Activated CD4-positive, alpha-beta T cell treated with anti-CD3 and anti-CD28 coated beads, Interleukin-2, amount 10 ng/mL, durations not matched to agents 24 days and 14 days (primary cell): Measurements from ENCODE around the gene LY86. TPM values are rescaled to one million over a fixed set of nuclear protein-coding genes. Genes with fewer than 3 reads are reported as not detected.

Experiments
- DNase-seq: peaks from one replicate; pipeline ENCODE4 v3.0.0; 2022
- H3K27ac Mint-ChIP-seq: one replicate; pipeline ENCODE4 v1.8.0; 2022; ENCODE audit warnings: mild to moderate bottlenecking, mixed read lengths
- H3K27me3 Mint-ChIP-seq: one replicate; pipeline ENCODE4 v1.8.0; 2022; ENCODE audit warnings: mixed read lengths
- H3K36me3 Mint-ChIP-seq: one replicate; pipeline ENCODE4 v1.8.0; 2022; ENCODE audit warnings: low read depth, mild to moderate bottlenecking, mixed read lengths
- H3K4me1 Mint-ChIP-seq: one replicate; pipeline ENCODE4 v1.8.0; 2021; ENCODE audit warnings: mixed read lengths
- H3K4me3 Mint-ChIP-seq: one replicate; pipeline ENCODE4 v1.8.0; 2022; ENCODE audit warnings: mild to moderate bottlenecking, moderate library complexity, mixed read lengths
- H3K9me3 Mint-ChIP-seq: one replicate; pipeline ENCODE4 v1.8.0; 2021; ENCODE audit warnings: mixed read lengths
- intact Hi-C: fragments of 100-400 bp; cut with micrococcal nuclease; formaldehyde crosslinking; loops from one replicate; pipeline ENCODE4 v1.15.1; 2023
- total RNA-seq: library from RNA; stranded (reverse); gene quantifications from 2 replicates; pipeline ENCODE4 v1.2.3, GENCODE V29; 2022

Gene LY86
- total RNA-seq, 1 donor from 2014 or later, result 1.2 TPM

DNA sequence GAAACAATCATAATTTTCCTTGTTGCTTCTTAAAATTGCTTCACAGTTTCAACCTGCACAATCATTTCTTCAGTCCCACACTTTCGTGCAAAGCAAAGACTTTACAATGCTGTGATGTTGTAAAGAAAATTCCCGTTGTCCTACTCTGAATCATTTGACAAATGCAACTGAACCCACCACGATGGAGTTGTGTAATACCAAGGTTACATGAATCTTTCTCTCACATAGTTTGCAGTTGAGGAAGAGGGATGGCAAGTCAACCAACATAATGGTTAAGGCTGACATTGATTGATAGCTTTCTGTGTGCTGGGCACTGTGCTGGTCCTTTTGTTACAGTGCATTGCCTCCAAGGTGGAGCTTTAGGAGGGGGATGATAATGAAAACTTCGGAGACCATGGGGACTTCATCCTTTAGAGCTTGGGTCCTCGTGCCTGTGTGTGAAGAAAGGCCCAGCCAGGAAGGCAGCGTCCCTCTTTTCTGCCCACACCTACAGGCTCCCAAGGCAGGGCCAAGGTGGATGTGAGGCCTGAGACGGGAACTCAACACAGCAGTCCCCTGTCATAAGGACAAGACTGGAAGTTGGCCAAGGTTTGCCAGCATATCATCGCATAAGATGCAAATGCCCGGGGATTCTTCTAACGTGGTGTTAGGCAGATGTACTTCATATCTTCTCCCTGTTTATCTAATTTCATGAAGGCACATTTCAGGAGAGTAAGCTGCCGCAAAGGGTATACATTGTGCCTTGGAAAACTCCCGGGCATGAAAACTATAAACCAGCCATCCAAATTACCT lies 96.9 kb downstream of the LY86 start:
- Mint-ChIP-seq H3K36me3 (no peaks in the 10 kb centered on the region), H3K9me3 (no peaks in the 10 kb centered on the region), H3K27ac (peak overlapping the region; percentile 59), H3K4me3 (no peak overlapping the region), H3K4me1 (peaks cover 50% of the 10 kb centered on the region), H3K27me3 (peaks cover 2% of the 10 kb centered on the region)
- DNase-seq, result no peak
- intact Hi-C loops, result loop anchor here (2.0 kb wide), 1 partner anchor 29 kb away; no protein-coding TSS in a partner anchor

DNA sequence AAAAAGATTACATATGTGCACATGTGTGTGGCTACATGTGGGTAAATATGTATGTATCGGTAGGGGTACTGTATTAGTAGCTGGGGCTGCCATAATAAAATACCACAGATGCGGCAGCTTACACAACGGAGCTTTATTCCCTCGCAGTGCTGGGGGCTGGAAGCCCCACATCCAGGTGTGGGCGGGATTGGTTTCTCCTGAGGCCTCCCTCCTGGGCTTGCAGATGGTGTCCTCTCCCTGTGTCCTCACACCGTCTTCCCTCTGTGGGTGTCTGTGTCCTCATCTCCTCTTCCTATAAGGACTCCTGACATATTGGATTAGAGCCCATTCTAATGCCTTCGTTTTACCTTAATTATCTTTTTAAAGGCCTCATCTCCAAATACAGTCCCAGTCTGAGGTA lies 97.7 kb downstream of the LY86 start:
- intact Hi-C loops, result no loop called here
- peaks cover 50% of the 10 kb centered on the region for H3K4me1 Mint-ChIP-seq
- no peak overlapping the region for H3K27ac Mint-ChIP-seq
- H3K4me3 Mint-ChIP-seq, result no peak overlapping the region
- peaks cover 3% of the 10 kb centered on the region for H3K9me3 Mint-ChIP-seq
- peaks cover 2% of the 10 kb centered on the region for H3K27me3 Mint-ChIP-seq
- H3K36me3 Mint-ChIP-seq, result no peaks in the 10 kb centered on the region
- no peak for DNase-seq

DNA sequence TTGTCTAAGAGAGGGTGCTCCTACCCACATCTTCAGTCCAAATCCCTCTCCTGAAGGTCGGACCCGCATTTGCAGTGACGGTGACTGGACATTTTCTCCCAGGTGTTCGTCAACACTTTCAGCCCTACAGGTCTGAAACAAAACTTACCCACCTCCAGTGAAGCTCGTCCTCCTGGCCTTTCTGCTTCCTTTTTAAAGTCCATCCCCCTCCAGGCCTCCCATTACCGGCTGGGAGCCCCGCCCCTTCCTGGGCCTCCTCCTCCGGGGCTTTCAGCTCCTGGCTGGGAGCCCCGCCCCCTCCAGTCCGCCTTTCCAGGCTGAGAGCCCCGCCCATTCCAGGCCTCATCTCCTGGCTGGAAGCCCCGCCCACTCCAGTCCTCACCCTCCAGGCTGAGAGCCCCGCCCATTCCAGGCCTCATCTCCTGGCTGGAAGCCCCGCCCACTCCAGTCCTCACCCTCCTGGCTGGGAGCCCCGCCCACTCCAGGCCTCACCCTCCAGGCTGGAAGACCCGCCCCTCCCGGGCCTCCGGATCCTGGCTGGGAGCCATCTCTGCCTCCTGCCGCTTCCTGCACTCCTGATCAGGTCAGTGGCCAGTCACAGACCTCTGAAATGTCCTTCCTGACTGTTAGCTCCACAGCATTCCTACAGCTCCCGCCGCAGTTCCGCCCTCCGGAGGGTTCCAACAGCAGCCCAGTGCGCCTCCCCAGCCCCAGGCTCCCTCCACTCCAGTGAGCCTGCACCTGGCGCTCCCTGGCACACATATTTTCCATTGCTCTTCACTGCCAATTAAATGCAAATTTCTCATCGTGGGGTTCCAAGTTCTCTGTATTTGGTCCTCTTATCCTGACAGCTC lies 98.5 kb downstream of the LY86 start:
- peak; percentile 74 for DNase-seq
- Mint-ChIP-seq H3K9me3 (peaks cover 5% of the 10 kb centered on the region), H3K4me1 (peaks cover 47% of the 10 kb centered on the region), H3K27ac (peak overlapping the region; percentile 34), H3K4me3 (peak overlapping the region; percentile 51), H3K36me3 (no peaks in the 10 kb centered on the region), H3K27me3 (peaks cover 2% of the 10 kb centered on the region)
- intact Hi-C loops, result no loop called here

DNA sequence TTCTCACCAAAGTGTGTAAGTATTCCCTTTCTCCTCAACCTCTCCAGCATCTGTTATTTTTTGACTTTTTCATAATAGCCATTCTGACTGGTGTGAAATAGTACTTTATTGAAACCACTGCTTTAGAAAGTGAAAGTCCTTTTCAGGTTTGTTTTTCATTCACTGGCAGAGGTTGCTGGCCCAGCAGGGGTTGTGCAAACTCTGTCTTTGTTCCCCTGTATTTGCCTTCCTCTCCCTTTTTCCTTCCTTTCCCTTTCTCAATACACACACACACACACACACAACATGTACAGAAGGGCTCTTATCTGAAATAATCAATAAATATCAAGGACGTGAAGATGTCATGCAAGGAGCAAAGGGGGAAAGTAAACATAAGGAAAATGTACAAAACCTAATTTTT lies 99.8 kb downstream of the LY86 start:
- Mint-ChIP-seq H3K27me3 (peaks cover 2% of the 10 kb centered on the region), H3K4me1 (peaks cover 36% of the 10 kb centered on the region)

DNA sequence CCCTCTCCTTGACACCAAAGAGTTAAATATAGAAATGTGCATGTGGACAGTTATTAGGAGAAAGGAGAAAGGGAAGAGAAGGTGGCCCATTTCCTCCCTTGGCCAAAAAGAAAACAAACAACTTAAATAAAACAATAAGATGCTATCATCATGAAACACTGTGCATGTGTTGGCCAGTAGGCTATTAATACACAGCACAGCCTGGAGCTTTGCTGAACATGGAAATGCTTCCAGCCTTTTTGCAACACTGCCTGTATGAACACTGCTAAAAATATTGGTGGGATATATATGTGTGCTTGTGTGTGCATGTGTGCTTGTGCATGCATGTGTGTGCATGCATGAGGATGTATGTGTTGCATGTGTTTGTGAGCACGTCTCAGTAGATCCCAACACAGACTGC lies 100.4 kb downstream of the LY86 start:
- Mint-ChIP-seq H3K27ac (no peak overlapping the region), H3K9me3 (peaks cover 5% of the 10 kb centered on the region), H3K36me3 (no peaks in the 10 kb centered on the region), H3K4me1 (peaks cover 30% of the 10 kb centered on the region), H3K4me3 (no peak overlapping the region), H3K27me3 (peaks cover 2% of the 10 kb centered on the region)
- no peak for DNase-seq
- intact Hi-C loops, result no loop called here

More for the DNA sequence above, 99.8 kb downstream of the LY86 start:
- Mint-ChIP-seq H3K9me3 (peaks cover 5% of the 10 kb centered on the region), H3K4me3 (peak overlapping the region; percentile 34), H3K27ac (peak overlapping the region; percentile 60), H3K36me3 (no peaks in the 10 kb centered on the region)
- intact Hi-C loops, result no loop called here
- DNase-seq, result no peak

DNA sequence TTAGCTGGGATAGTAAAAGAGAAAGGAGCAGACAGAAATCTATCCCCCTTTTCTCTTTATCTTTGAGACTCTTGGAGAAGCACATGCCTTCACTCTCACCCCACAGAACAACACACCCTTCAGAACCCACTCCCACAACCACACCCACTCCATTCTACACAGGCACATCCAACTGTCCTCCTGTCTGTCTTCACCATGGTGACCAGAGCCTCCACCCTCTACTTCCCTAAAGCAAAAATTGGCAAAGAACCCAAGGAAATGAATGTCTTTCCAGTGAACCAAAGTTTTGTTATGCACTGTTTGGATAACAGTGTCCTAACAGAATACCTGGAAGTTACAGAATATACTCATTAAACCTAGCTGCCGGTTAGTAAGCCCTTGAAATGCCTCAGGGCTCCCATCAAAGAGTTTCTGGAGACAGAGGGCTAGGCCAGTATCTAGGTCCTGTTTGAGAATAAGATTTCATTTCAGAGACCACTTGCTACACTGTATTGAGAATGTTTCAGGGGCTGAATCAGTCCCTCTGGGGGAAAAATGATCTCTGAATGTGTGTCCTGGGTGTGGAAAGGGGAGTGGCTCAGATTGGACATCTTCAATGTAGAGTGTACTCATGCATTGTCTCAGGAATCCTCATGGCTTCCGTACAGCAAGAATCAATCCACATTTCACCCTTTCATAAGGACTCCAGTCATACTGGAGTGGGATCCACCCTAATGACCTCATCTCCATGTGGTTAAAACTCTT lies 101.1 kb downstream of the LY86 start:
- Mint-ChIP-seq H3K27me3 (peaks cover 2% of the 10 kb centered on the region), H3K4me1 (peaks cover 33% of the 10 kb centered on the region), H3K4me3 (no peak overlapping the region), H3K36me3 (no peaks in the 10 kb centered on the region), H3K9me3 (peaks cover 5% of the 10 kb centered on the region), H3K27ac (no peak overlapping the region)
- intact Hi-C loops, result no loop called here
- DNase-seq, result no peak

DNA sequence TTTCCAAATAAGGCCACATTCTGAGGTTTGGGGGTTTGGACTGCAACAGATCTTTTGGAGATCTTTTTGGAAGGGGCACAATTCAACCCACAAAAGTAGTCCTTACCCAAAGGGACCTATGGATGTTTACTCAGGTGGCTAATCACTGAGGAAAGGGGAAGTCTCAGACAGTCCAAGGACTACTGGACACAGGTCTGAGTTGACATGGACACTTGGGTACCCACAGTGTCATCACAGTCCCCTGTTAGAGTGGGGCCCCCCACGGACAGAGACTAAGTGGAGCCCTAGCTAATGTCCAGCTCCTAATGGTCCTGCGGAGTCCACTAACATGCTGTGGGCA lies 101.6 kb downstream of the LY86 start:
- H3K9me3 Mint-ChIP-seq, result peaks cover 5% of the 10 kb centered on the region
- H3K27ac Mint-ChIP-seq, result no peak overlapping the region
- H3K36me3 Mint-ChIP-seq, result no peaks in the 10 kb centered on the region
- H3K4me1 Mint-ChIP-seq, result peaks cover 36% of the 10 kb centered on the region
- DNase-seq, result no peak
- H3K27me3 Mint-ChIP-seq, result peaks cover 2% of the 10 kb centered on the region
- intact Hi-C loops, result no loop called here
- no peak overlapping the region for H3K4me3 Mint-ChIP-seq

DNA sequence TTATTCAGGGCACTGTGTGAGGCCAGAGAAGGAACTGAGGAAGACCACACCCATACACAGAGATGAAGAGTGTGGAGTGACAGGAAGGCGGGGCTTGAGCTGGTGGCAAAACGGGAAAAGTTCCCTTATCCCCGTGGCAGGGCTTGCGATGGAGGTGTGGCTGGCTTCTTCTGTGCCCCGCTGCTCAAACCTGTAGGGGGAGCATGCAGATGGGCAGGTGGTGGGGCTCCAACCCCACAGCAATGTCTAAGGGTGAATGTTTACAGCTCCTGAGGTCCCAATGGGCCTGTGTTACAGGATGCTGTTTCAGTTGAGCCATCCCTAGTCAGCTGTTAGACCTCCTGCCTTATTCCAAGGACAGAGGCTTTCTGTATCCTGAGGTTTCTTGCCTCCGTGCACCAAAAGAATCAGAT lies 105.9 kb downstream of the LY86 start:
- peaks cover 2% of the 10 kb centered on the region for H3K27me3 Mint-ChIP-seq
- no peak for DNase-seq
- no peak overlapping the region for H3K4me3 Mint-ChIP-seq
- intact Hi-C loops, result no loop called here
- peaks cover 36% of the 10 kb centered on the region for H3K4me1 Mint-ChIP-seq
- peaks cover 5% of the 10 kb centered on the region for H3K9me3 Mint-ChIP-seq
- H3K27ac Mint-ChIP-seq, result no peak overlapping the region
- no peaks in the 10 kb centered on the region for H3K36me3 Mint-ChIP-seq

DNA sequence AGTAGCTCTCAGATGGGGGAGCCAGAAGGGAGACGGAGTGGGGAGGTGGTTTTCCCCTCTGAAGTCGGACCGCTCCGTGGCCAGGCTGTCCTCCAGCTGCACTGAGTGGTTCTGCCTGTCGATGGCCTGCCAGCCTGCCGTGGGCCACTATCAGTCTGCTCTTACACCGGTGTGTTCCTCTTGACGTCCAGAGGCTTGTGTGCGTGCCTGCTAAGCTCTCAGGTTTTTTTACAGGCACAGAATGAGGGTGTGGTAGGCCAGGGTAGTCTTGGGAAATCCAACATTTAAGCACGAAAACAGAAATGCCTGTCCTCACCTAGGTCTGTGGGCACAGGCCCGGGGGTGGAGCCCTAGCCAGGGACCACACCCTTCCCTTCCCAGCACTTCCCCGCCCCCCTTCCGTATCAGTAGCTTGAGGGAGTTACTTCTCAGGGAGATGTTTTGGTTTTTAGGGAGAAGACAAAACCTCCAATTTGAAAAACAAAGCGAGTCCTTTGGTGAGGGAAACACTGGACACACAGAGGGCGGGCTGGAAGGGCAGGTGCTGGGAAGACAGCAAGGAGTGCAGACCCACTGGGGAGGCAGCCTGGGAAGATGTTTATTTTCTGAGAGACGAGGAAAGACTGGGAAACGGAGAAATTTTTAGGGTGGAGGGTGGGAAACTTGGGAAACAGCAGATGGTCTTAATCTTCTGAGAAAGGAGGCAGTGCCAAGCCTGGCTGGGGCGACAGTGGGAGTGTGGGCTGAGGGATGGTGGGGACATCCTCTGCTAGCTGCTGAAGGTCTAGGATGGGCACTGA lies 106.5 kb downstream of the LY86 start:
- H3K27me3 Mint-ChIP-seq, result peaks cover 3% of the 10 kb centered on the region
- H3K9me3 Mint-ChIP-seq, result peaks cover 5% of the 10 kb centered on the region
- intact Hi-C loops, result no loop called here
- no peak overlapping the region for H3K4me3 Mint-ChIP-seq
- no peaks in the 10 kb centered on the region for H3K36me3 Mint-ChIP-seq
- DNase-seq, result no peak
- H3K27ac Mint-ChIP-seq, result no peak overlapping the region
- H3K4me1 Mint-ChIP-seq, result peaks cover 35% of the 10 kb centered on the region

DNA sequence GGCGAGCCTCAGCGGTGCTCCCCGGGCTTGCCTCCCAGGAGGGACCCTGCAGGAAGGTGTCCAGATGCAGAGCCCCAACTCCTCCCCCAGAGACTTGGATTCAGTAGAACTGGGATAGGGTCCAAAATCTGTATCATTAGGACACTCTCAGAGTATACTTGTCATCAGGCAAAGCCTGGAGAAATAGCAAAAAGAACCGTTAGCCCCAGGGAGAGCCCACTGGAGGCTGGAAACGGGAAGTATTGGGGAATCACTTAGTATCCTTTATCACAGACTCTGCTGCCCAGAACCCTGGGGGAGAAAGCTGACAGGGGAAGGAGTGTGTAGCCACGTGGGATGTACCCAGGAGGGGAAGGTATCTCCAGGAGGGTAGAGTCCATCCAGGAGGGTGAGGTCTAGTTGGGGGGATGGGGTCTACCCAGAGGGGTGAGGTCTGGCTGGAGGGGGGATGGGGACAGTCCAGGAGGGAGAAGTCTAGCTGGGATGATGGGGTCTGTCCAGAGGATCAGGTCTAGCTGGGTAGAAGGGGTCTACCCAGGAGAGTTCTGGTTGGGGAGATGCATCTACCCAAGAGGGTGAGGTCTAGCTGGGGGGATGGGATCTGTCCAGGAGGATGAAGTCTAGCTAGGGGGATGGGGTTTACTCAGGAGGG lies 107.2 kb downstream of the LY86 start:
- Mint-ChIP-seq H3K4me3 (no peak overlapping the region), H3K36me3 (no peaks in the 10 kb centered on the region), H3K27me3 (peaks cover 5% of the 10 kb centered on the region), H3K4me1 (peaks cover 35% of the 10 kb centered on the region), H3K27ac (no peak overlapping the region), H3K9me3 (peaks cover 5% of the 10 kb centered on the region)
- intact Hi-C loops, result no loop called here
- no peak for DNase-seq

DNA sequence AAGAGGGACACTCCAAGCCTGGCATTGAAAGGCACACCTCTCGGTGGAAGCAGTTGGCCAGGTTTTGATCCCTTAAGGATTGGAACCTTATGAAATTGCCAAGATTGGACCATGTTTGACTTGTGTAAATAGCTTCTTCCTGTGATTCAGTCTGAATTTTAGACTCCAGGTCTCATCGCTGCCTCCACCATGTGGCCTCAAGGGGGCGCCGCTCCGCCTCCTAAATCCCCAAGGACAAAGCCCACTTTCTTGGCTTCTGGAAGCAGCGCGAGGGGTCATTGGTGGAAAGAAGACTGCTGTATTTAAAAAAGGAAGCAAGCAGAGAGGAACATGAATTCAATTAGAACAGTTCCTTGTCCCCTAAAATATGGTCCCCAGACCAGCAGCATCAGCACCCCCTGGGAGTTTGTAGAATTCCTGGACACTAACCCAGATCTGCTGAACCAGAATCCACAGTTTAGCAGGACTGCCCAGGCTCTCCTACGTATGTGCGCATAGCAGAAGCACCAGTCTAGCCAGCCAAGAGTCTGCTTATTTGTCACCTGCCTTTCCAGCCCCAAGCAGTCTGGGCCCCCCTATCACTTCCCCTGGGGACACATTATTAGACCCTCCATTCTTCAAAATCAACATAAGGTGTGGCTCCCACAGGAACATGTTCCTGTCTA lies 108.5 kb downstream of the LY86 start:
- Mint-ChIP-seq H3K36me3 (no peaks in the 10 kb centered on the region), H3K9me3 (peaks cover under 1% of the 10 kb centered on the region), H3K27ac (peak overlapping the region; percentile 62), H3K27me3 (peaks cover 17% of the 10 kb centered on the region), H3K4me3 (no peak overlapping the region), H3K4me1 (peaks cover 39% of the 10 kb centered on the region)
- intact Hi-C loops, result no loop called here
- DNase-seq, result peak; percentile 80

DNA sequence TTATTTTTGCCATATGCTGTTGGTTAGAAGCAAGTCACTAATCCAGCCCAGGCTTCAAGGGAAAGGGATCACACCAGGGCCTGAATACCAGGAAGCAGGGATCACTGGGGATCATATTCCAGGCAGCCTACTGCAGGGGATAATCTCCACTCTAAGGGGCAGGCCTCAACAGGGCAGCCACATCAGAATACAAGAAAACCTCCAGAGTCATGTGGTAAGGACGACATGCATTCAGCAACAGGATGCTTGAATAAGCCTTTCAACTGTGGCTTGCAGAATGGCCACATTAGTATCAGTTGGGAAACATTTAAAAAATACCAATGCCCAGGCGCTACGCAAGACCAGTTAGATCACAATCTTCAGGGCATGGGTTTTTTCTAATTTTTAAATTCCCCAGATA lies 109.1 kb downstream of the LY86 start:
- peaks cover 39% of the 10 kb centered on the region for H3K4me1 Mint-ChIP-seq
- H3K36me3 Mint-ChIP-seq, result no peaks in the 10 kb centered on the region
- no peak for DNase-seq
- H3K4me3 Mint-ChIP-seq, result no peak overlapping the region
- H3K27ac Mint-ChIP-seq, result no peak overlapping the region
- intact Hi-C loops, result no loop called here
- no peaks in the 10 kb centered on the region for H3K9me3 Mint-ChIP-seq
- H3K27me3 Mint-ChIP-seq, result peaks cover 17% of the 10 kb centered on the region
